NCI-H146 treated with DMSO at 0.1 percent for 48 hours (cell line): Measurements from ENCODE around the gene RRP1B.
A peak's percentile ranks its signal among the peaks of the same experiment; 100 is the strongest.

Experiments
- DNase-seq: peaks from one replicate; lab custom pipeline; 2025; ENCODE audit not compliant: unreplicated experiment; lab: John Stamatoyannopoulos, UW

The RRP1B gene

GRCh38 chr21:43720539-43721166, 61.3 kb downstream of the RRP1B start:
- DNase-seq, result no peak

GRCh38 chr21:43721206-43721605, 61.8 kb downstream of the RRP1B start:
- DNase-seq, result no peak

GRCh38 chr21:43721939-43722338, 62.6 kb downstream of the RRP1B start:
- DNase-seq, result no peak

GRCh38 chr21:43723648-43724047, 64.3 kb downstream of the RRP1B start:
- no peak for DNase-seq

- DNase-seq, result no peak
Measured at GRCh38 chr21:43726686-43727518, 67.5 kb downstream of the RRP1B start.

GRCh38 chr21:43727519-43728153, 68.3 kb downstream of the RRP1B start:
- no peak for DNase-seq

- no peak for DNase-seq
Measured at GRCh38 chr21:43728154-43728466, 68.8 kb downstream of the RRP1B start.

- DNase-seq, result peak; percentile 30
Measured at GRCh38 chr21:43728467-43729390, 69.4 kb downstream of the RRP1B start.

GRCh38 chr21:43731476-43731875, 72.1 kb downstream of the RRP1B start:
- DNase-seq, result no peak

- no peak for DNase-seq
Measured at GRCh38 chr21:43731891-43732711, 72.7 kb downstream of the RRP1B start.

- DNase-seq, result no peak
Measured at GRCh38 chr21:43733060-43733459, 73.7 kb downstream of the RRP1B start.

GRCh38 chr21:43733529-43734071, 74.2 kb downstream of the RRP1B start:
- no peak for DNase-seq

- DNase-seq, result no peak
Measured at GRCh38 chr21:43734131-43734927, 75.0 kb downstream of the RRP1B start.

GRCh38 chr21:43734928-43735229, 75.5 kb downstream of the RRP1B start:
- no peak for DNase-seq

GRCh38 chr21:43735236-43736091, 76.1 kb downstream of the RRP1B start:
- no peak for DNase-seq

- DNase-seq, result no peak
Measured at GRCh38 chr21:43736224-43736883, 77.0 kb downstream of the RRP1B start.

GRCh38 chr21:43737158-43737950, 78.0 kb downstream of the RRP1B start:
- DNase-seq, result no peak
